HG03378 (cell line): ENCODE results near the gene LTBP1.
"Not testable (repeated sequence)": the region's sequence is repeated elsewhere in the genome, so short reads cannot be mapped to it uniquely, and the experiment has no call there.

Experiments used
- ATAC-seq: cut with Tn5 transposase; IDR thresholded peaks from one replicate; pipeline ENCODE4 v1.9.1; 2021; ENCODE audit warnings: mild to moderate bottlenecking, moderate library complexity; ENCODE audit not compliant: unreplicated experiment

Gene LTBP1

DNA sequence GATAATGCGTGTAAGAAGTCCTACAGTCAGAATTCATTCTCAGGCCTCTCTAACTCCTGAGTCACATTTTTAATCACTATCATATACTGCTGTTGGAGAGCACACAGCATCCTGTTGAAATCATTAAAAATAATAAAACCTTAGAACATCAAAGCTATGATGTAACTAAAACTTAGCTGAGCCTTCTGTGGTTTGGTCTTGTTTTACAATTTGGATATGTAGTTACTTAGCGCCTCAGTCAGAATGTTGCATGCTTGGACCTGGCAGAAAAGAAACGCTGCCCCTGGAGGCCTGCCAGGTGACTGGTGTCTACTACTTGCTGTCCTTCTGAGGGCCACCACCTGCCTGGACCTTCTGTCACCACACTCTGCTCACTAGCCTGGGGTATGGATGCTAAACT, 268.5 kb downstream of the LTBP1 start:
- ATAC-seq, result no peak

GRCh38 chr2:33215983-33216382, 269.2 kb downstream of the LTBP1 start:
- ATAC-seq, result no peak

DNA sequence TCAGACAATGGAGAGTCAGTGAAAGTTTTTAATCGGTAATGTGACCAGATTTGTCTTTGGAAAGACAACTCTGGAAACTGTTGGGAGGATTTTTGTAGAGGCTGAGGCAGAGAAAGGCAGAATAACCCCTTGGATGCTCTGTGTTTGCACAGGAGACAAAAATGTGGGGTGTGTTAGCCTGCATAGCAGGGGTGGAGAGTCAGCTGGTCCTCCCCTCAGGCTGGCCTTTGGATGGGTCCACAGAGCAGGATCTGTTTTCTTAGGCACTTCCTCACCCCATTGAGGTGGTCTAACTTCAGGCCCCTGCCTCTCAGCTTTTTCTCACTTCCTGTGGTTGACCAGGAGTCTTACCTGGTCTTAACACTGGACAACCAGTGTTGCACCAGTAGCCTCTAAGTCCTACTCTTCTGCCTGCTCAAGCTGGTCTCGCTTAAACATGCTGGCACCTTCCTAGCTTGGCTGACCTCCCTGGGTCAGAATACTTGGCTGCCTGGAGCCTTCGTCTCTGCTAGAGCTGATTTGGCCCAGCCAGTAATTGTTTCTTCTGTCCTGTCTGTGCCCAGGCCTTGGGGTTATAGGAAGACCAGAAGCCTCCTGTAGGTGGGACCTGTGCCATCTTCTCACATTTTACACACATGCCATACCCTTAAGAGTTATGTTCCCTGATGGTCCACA, 269.9 kb downstream of the LTBP1 start:
- ATAC-seq, result no peak

- ATAC-seq, result no peak
Measured at GRCh38 chr2:33217406-33217805, 270.7 kb downstream of the LTBP1 start.

DNA sequence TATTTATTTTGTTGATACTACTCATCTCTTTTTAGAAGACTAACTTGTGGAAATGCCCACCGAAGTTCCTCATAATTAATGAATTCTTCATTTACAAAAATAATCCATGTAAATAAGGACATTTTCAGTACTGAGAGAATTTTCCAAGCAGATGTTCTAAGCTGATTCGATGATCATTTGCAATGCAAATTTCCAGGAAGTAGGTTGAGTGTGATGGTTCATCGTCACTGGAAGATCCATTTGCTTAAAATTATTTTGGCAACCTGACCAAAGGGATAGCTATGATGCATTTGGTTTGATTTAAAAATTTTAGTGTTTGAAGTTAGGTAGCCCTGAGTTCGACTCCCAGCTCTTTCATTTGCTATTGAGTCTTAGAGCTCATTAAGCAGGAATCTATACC, 272.4 kb downstream of the LTBP1 start:
- ATAC-seq, result no peak

GRCh38 chr2:33219850-33220275, 273.1 kb downstream of the LTBP1 start:
- no peak for ATAC-seq

DNA sequence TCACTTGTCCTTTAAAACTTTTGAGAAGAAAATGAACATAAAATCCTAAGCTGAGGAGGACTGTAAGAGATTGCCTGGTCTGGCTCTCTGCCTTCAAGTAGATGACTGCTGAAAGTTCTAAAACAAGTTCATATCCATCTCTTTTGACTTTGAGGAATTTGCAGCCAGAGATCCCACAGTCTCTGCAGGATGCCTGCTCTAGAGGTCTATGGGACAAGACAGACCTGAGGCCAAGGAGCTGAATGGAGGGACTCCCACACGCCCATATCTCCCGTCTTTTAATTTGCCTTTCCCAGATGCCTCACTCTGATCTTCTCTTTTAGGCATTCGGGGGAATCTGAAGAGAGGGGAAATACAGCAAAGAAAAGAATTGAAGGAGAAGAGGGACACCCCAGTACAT, 273.8 kb downstream of the LTBP1 start:
- no peak for ATAC-seq

GRCh38 chr2:33221046-33221784, 274.5 kb downstream of the LTBP1 start:
- no peak for ATAC-seq

DNA sequence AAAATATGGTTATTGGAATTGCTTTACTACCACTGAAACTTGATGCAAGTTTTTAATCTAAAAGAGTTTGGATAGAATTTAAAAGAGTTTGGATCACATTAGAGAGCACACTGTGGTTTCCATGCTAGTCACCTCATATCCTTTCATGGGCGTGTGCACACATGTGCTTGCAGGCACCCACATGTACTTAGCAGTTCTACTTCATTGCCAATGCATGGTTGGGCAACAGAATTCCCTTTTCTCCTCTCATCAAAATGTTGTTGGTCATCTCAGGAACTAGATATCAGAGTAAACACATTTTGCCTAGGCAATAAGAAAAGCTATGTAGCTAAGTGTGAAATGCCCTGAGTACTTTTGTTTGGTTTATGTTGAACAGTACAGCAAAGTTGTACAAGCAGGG, 275.6 kb downstream of the LTBP1 start:
- ATAC-seq, result no peak

DNA sequence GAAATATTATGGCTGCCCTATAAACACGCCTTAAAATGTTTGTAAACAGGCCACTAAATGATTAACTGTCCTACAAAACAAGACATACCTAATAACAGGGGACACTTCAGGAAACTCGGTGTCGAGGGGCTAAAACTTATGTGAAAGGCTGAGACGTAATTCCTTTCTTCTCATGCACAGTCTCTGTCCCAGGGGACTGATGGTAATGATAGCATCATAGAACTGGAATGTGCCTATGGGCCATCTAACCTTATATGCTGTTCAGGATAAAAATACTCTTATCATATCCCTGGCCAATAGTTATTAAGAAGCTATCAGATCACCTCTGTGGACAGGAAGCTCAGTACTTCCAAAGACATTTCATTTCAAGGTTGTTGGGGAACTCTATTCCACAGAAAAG, 277.1 kb downstream of the LTBP1 start:
- ATAC-seq, result no peak

DNA sequence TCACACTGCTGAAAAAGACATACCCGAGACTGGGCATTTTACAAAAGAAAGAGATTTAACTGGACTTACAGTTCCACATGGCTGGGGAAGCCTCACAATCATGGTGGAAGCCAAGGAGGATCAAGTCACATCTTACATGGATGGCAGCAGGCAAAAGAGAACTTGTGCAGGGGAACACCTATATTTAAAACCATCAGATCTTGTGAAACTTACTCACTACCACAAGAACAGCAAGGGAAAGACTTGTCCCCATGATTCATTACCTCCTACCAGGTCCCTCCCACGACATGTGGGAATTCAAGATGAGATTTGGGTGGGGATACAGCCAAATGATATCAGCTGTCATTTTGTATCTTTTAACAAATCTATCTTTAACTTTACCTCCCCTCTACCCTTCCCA, 278.6 kb downstream of the LTBP1 start:
- ATAC-seq, result no peak

DNA sequence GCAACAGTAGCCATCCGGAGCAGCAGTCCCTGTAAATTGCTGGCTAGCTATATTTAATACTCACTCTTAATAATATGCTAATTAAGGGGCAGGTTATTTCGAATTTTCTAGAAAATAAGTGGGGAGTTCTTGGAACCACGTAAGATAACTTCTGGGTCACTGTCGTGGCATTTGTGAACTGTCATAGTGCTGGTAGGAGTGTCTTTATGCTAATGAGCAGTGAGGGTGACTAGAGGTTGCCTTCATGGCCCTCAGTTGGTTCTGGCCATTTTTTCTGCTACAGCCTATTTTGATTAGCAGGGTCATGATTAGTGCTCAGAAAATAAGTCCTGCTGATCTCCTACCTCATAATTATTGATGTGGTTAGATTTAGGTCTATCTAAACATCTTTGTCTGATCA, 279.8 kb downstream of the LTBP1 start:
- no peak for ATAC-seq

GRCh38 chr2:33229646-33230045, 282.9 kb downstream of the LTBP1 start:
- ATAC-seq, result no peak

GRCh38 chr2:33230195-33230594, 283.4 kb downstream of the LTBP1 start:
- ATAC-seq, result no peak

GRCh38 chr2:33230842-33231241, 284.1 kb downstream of the LTBP1 start:
- no peak for ATAC-seq

DNA sequence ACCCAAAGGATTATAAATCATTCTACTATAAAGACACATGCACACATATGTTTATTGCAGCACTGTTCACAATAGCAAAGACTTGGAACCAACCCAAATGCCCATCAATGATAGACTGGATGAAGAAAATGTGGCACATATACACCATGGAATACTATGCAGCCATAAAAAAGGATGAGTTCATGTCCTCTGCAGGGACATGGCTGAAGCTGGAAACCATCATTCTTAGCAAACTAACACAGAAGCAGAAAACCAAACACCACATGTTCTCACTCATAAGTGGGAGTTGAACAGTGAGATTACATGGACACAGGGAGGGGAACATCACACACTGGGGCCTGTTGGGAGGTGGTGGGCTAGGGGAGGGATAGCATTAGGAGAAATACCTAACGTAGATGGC, 288.8 kb downstream of the LTBP1 start:
- not testable (repeated sequence) for ATAC-seq

GRCh38 chr2:33236482-33237385, 290.0 kb downstream of the LTBP1 start:
- no peak for ATAC-seq

GRCh38 chr2:33238111-33238510, 291.4 kb downstream of the LTBP1 start:
- ATAC-seq, result no peak

DNA sequence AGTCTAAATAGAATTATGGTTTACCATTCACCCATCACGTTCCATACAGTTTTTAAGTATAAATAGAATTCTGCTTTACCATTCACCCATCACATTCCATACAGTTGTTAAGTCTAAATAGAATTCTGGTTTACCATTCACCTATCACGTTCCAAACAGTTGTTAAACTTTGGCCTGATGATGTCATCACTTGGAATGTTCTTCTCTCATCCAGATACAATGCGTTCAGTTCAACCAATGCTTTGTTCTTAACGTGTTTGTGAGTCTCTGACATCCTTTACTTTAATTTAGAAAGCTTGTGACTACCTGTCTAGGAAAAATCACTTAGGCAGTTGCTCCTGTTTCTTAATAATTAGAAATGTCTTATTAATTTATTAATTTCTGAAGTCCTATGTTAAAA, 293.4 kb downstream of the LTBP1 start:
- no peak for ATAC-seq

- no peak for ATAC-seq
Measured at GRCh38 chr2:33241072-33241471, 294.3 kb downstream of the LTBP1 start.

DNA sequence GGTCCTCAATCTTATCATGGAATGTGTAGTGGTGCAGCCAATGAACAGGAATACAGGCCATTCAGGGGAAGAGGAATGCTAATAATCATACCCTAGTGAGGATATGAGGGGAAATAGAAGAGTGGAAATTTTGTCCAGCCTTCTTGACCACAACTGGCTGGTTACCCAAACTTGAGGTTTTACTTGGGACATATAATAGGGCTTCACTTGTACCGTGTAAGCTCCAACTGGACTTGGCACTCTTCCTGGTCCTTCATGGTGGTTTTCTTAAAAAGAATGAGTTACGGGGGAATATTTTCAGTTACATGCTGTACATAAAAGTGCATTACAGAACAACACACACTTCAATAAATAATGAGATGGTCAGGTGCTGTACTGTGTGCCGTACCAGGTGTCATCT, 294.8 kb downstream of the LTBP1 start:
- no peak for ATAC-seq

- ATAC-seq, result no peak
Measured at GRCh38 chr2:33242845-33243244, 296.1 kb downstream of the LTBP1 start.
